Lower leg skin (tissue), 3 donors: ENCODE data around the gene ZCCHC17.

Source experiments
- CTCF ChIP-seq, 3 donors: fragments of 450-650 bp; IDR thresholded peaks; one replicate each; pipeline ENCODE4 v1.5.1; 2016; ENCODE audit warnings: antibody characterized with exemption in 3 of 3, mild to moderate bottlenecking in 3 of 3, moderate library complexity in 2 of 3
- POLR2A ChIP-seq, 2 donors: fragments of 450-650 bp; IDR thresholded peaks; one replicate each; pipeline ENCODE4 v1.6.1; 2016 to 2017; ENCODE audit warnings: antibody characterized with exemption in 2 of 2, mild to moderate bottlenecking in 1 of 2, moderate library complexity in 1 of 2

GRCh38 chr1:31272369-31272768 is 24.5 kb upstream of the ZCCHC17 start:
- TF ChIP-seq POLR2A (IDR thresholded peaks at IDR 0.05) (no peak), CTCF (IDR thresholded peaks at IDR 0.05) (no peak)
